Measurements from ENCODE around the gene MRLN.
"Not testable (repeated sequence)": the region's sequence is repeated elsewhere in the genome, so short reads cannot be mapped to it uniquely, and the experiment has no call there.

Gene MRLN

DNA sequence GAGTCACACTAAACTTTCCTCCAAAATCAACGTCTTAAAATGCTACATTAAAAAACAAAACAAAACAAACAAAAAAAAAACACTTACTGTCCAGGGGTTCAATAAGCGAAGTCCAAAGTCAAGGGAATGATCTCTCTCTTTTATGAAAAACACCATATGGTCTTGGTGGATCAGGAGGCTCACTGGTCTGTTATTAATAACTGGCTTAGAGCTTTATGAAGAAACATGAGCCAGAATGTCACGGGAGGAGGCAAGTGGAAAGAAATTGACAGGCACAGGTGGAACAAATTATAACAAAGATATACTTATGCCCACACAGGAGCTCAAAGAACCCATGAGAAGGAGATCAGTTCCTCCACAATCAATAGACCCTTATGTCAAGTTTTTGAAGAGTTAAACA, at the start of gene MRLN:
Gene MRLN, minus strand, starts transcription at position 189 of the 400 bp plus-strand sequence.
- no peak for DNase-seq

DNA sequence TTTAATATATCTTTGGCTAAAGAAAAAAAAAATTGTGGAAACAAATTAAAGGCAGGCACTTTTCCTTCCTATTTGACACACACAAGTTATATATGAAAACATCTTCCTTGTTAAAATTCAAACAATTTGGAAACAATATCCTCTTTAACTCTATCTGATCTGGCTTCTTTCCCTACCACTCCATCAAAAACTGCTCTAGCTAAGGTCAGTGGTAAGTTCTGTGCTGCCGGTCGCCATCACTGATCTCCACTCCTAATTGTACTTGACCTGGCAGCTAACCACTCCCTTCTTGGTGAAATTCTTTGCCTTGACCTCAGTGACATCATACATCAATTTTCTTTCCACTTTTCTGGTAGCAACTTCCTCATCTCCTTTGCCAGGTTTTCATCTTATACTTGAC, 47.9 kb upstream of the MRLN start:
- no peak for DNase-seq

DNA sequence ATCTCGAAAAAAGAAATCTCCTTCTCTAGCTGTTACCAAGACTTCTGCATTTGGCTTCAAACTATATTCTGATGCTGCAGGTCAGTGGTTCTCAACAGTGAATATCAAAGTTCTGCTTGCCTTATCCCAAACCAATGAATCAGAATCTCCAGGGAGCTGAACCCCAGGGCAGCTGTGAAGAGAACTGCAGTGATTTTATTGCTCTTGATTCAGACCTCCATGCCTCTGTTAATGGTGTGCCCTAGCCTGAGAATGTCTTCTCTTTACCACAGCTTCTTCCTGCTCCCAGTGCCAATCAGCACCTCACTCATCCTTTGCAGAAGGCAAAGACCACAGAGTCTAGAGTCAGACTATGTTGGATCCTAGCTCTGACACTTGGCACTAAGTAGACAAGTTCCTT, 46.2 kb upstream of the MRLN start:
- DNase-seq, result no peak

DNA sequence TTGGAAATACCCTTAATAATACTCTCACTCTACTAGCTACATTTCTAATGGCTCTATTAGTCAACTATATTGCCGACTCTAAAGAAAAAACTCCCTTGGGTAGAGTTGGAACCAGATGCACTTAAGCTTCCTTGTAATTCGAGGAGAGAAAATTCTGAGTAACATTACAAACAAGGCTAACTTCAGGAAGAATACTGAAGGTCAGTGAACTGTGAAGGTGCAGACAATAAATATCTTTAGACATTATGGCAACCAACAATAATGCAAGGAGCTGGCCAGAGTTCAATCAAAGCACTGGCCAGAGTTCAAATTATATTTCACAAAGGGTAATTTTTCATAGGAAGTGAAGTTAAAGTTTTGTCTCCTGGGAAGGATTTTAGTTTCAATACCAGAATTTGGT, 40.7 kb upstream of the MRLN start:
- no peak for DNase-seq

DNA sequence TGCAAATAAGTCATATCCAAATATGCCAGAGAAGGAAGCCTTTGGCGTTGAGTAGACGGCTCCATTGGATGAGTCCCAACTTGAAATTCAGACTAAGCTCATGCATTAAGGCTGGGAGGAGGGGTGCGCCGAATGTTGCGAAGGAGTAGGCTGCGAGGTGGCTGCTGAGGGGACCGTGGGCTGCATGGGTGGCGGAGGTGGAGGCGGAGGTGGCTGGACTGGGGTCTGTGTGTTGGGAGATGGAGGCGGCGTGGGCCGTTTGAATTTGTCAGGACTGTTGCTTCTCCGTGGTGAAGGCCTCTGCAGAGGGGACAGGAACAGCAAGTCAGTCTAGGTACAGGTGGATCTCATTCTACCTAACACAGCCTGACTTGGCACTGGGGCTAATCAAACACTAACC, 39.6 kb upstream of the MRLN start:
- DNase-seq, result no peak

DNA sequence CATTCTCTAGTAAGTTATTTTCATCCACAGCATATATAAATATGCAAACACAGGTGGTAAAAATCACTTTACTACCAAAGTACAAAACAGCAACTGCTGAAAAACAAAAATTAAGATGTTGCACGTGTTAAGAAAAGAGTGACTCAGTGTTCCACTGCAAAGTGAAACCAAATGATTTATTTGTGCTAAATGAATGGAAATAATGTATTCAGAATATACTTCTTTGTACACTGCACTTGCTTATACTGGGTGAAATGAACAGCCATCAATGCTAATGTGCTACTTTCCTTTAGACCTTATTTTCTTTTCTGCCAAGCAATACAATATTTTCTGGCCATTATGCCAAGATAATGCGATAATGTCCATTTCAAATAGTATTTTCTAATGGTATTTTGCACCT, 38.3 kb upstream of the MRLN start:
- DNase-seq, result no peak

DNA sequence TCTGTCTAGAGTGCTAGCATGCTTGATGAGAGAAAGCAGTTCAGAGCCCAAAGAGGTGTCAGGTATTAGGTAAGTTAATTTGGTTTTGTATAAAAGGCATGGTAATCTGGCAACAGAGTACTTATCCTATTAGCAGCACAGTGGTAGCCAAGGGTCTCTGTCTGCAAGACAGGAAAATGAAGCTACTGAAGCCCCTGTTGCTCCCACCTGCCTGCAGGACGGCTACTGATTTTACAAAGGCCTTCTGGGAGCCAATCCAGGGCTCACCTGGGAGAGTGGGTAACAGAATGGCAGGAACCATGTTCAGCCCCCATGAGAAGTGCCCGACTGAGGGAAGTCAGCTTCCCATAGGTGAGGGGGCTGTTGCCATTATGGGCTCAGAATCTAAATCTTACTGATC, 36.8 kb upstream of the MRLN start:
- not testable (repeated sequence) for DNase-seq

DNA sequence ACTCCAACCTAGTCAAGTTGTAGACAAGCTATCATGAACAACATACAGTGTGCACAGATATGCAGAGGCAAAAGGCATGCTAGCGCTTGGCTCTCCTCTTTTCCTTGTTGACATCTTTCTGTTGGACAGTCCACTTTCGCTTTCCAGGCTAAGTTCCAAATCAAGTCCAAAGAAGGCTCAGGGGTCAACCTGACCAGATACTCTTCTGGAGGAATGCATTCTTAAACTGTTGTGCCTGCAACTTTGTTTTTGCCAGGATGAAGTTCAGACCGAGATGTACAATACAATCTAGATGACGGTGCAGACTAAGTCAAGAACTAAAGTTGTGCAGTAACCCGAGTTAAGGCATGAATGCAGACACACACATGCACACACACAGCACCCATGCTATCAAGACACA, 35.7 kb upstream of the MRLN start:
- not testable (repeated sequence) for DNase-seq

DNA sequence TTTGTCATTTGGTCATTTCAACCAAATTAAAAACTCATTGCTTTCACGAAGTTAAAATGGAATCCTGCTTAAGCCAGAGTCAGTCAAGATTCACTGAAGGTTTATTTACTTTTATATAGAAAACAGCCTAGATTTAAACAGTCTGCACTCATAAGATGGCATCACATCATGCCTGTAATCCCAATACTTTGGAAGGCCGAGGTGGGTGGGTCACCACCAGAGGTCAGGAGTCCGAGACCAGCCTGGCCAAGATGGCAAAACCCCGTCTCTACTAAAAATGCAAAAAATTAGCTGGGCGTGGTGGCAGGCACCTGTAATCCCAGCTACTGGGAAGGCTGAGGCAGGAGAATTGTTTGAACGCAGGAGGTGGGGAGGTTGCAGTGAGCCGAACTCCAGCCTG, 33.8 kb upstream of the MRLN start:
- not testable (repeated sequence) for DNase-seq

DNA sequence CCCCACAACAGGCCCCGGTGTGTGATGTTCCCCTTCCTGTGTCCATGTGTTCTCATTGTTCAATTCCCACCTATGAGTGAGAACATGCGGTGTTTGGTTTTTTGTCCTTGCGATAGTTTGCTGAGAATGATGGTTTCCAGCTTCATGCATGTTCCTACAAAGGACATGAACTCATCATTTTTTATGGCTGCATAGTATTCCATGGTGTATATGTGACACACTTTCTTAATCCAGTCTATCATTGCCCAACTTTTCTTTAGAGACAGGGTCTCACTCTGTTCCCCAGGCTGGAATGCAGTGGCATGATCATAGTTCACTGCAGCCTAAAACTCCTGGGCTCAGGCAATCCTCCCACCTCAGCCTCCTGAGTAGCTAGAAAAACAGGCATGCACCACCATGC, 32.2 kb upstream of the MRLN start:
- DNase-seq, result not testable (repeated sequence)

DNA sequence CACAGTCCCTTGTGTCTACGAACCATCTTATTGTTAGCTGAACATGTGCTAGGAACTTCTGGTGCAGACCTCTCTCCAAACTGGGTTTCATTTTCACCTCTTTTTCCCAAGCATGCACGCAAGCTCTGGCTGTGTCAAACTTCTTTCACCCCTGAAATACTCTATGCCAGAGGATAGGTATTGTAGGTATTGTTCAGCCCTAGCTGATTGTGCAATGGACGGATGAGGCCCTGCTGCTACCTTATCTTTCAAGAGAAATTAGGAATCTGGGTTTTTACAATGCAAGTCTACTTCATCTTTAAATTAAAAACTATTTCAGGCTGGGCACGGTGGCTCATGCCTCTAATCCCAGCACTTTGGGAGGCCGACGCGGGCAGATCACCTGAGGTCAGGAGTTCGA, 28.3 kb upstream of the MRLN start:
- no peak for DNase-seq

DNA sequence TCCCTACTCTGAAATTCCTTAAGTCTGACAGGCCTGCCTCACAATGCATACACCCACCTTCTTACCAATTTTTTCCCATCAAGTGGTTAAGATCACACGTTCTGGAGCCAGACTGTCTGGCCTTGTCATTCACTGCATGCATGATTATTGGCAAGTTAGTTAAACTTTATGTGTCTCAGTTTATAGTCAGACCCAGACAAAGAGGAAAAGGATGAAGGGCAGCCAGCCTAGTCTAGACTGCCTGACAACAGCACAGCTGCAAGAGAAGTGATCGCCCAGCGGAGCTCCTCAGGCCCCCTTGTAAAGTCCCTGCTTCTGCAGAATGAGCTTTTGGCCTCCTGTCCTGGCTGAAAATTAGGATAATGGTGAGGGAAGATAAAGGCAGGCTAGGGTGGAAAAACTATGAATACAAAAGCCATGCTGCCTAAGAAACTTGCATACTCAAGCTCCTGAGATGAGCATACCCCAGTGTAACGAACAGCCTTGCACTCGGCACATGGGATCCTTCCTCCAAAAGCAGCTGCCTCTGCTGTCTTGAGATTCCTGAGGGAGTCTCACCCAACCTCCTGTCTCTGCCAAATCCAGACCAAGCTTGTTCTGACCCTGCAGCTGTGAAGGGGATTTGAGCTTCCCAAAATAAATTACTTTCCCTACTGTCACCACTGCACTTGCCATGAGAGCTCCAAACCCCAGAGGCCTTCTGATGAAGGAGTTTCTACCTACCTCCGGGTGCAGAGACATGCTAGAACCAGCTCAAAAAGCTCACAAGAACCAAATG, 26.7 kb upstream of the MRLN start:
- no peak for DNase-seq

DNA sequence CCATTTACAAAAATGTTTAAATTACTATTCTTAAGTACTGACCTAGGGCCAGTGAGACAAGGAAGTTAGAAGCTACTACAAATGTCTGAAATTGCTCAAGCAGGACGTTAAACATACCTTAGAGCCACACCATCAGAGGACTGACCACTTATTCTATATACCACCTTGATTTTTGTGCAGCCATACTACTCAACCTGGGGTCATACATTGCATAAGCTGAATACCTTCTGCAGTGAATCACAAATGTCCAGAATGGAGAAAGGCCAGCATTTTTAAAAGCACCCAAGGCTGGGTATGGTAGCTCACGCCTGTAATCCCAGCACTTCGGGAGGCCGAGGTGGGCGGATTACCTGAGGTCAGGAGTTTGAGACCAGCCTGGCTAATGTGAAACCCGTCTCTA, 21.2 kb upstream of the MRLN start:
- DNase-seq, result no peak

DNA sequence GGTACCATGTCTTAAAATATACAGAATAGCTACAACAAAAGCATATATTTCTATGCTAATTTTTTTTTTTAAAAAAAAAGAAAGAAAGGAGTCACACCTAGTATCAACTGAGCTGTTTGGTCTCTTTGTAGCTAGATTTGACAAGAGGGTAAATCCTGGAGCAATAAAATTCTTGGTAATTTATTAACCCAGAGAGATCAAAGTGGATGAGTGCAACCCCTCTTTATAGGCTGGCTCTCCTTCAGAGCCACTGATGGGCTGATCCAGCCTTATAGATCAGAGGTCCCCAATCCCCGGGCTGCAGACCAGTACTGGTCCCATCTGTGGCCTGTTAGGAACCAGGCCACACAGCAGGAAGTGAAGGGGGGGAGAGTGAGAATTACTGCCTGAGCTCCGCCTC, 19.8 kb upstream of the MRLN start:
- DNase-seq, result no peak

DNA sequence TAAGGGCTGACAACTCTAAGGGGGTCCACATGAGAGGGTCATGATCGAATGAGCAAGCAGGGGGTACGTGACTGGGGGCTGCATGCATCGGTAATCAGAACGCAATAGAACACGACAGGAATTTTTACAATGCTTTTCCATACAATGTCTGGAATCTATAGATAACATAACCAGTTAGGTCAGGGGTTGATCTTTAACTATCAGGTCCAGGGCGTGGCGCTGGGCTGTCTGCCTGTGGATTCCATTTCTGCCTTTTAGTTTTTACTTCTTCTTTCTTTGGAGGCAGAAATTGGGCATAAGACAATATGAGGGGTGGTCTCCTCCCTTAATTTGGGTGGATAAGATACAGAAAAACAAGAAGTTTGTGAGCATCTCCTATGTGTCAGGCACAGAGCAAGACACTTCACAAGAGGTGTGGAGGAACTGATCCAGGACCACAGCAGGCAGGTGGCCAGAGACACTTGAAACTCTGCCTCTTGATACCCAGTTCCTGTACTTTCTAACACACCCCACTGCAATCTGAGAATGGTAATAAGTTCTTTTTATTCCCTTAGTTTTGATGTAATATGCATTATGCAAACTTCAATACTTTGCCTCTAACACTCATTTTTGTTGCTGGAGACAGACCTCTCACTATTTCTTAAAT, 18.0 kb upstream of the MRLN start:
- no peak for DNase-seq

DNA sequence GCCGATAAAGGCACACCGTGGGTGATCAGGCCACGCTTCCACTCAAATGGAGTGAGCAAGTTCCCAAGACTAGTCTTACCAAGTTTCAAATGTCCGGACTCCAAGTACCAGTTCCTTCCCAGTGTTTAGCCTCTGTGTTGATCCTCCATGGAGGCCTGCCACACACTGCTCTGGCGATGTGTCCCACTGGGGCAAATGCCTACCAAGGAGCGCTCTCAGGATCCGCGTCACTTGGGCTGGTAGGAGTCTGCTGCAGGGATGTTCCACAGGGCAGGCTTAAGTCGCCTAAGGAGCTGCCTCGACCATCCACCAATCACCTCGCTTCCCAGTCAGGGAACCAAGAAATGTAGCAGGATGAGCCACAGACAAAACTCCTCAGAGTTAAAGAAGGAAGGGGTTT, 17.4 kb upstream of the MRLN start:
- no peak for DNase-seq

DNA sequence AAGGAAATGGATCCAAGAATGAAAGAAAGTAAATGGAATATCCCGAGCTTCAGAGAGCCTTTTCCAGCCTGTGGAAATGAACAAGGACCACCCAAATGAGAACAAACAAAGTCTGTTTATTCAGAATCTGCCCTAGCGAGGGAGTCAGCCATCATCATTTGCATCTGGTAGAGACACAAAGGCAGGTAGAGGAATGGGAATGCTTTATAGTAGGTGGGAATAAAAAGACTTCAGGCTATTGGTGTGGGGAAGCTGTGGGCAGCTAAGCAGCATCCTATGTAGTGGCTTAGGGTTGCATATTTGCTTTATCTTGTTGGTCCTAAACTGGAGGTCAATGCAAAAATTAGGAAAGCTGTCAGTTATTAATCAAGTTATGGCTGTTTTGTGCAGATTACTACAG, 9.2 kb upstream of the MRLN start:
- no peak for DNase-seq

DNA sequence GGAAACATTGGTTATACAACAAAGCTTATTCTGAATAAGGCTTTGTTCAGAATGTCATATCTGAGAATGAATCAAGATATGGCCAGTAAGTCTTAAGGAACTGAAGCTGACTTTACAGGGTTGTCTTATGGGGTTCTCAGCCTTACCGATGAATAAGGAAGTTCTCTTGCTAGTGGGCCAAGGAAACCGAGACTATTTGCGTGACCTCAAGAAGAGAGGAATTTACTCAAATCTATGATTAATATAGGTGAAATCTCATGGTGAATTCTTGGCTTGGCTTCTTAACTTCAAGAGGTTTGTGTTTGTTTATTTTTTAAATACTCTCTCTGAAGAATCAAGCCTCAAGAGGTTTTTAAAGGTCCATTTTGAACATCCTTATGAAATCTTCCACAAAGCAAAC, 4.7 kb upstream of the MRLN start:
- no peak for DNase-seq

DNA sequence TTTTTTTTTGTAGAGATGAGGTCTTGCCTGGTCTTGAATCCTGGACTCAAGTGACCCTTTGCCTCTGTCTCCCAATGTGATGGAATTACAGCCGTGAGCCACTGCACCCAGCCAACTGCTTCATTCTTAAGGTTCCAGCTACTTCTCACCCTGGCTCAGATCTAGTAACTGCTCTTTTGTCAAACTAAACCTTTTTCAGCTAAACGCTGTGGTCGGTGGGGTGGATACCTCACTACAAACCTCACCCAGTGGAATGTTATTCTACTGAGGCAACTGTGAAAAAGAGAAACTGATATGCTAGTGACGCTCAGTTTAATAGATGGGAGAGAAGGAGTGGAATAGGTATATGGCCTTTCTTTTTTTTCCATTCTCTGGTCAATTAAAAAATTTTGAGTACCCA, 1.7 kb upstream of the MRLN start:
- DNase-seq, result no peak

DNA sequence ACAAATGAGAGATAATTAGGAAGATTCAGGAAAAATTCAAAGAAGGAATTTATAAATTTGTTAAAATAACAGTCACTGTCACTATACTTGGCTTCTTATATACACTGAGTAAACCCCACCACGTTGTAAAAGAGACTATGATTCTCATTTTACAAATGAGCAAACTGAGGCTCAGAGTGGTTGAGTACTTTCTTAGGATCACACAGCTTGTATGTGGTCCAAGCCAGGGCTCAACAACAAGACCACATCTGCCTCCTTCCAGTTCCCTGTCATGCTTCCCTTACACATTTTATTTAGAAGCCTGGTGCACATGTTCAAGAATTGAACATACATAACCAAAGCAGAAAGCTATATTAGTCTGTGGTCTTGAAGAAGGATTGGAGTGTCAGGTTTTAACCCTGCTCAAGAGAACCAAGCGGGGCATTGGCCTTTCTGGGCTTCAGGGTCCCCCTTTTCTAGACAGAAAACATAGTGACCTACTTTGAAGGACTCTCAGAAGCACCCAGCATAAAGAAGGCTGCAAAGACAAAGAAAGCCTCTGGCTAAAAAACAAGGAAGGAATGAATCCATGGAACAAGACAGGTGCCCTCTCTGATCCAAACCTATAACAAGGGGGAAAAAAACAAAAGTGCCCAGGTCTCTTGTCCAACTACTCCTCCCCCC, 846 bp downstream of the MRLN start:
- DNase-seq, result no peak

DNA sequence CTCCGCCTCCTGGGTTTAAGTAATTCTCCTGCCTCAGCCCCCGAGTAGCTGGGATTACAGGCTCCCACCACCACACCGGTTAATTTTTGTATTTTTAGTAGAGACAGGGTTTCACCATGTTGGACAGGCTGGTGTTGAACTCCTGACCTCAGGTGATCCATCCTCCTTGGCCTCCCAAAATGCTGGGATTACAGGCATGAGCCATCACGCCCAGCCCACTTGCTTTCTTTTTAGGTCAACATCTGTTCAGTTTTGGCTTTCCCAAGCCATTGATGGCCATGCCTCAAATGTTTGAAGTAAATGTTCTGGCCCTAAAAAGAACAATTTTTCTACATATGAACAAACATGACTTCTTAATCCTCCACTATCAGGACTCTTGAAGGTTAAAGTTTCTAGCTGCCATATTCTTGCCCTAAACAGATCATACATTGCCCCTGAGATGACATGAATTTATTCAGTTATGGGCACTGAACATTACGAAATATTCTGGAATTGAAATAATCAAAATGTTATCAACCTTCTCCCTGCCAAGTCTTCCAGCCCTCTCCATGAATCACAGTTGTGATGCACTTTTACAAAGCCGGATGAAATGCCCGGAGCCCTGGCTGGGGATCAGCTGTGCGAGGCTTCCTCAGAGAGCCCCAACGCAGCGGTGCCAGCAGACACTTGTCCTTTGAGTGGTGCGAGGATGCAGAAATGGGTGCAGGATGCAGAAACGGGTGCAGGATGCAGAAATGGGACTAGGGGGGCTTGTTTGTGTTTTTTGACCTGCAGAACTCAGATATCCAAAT, 2.9 kb downstream of the MRLN start:
- DNase-seq, result no peak

DNA sequence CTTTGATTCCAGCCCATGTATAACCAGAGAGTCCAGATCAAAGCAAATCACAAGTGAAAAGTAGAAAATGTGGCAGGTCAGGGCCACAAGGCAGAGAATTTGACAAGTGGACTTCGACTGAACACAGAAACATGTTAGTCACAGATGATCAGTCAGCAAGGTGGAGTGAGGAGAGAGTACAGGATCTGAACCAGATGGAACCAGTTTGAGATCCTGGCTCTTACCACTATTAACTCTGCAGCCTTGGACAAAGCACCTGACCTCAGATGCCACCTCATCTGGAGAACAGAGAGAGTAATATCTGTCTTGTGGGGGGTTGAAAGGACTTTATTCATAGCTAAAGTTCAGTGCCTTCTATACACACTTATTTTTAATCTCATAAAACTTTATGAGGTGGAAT, 4.4 kb downstream of the MRLN start:
- DNase-seq, result no peak

DNA sequence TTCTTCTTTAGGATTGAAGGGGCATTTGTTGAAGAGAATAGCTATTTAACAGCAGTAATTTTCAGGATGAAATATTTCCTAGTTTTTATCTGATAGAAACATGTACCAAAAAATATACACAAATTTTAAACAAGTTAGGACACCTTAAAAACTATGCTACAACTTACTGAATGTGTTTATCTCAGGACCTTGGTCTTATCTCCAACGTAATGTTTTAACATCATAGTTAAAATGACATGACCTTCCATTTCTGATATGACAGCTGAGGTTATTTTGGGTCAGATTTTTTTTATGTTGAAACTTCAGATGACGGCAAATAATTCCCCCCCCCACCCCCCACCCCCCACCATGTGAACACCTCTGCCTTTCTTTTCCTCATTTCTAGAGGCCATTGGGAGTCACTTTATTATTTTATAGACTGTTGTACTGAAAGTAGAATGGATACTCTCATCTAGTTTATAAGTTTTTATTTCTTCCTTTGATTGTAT, 8.0 kb downstream of the MRLN start:
- no peak for DNase-seq
